Measurements from ENCODE around the gene HMX2. TPM values are rescaled to one million over a fixed set of nuclear protein-coding genes. Genes with fewer than 3 reads are reported as not detected.

HMX2 gene, protein sequence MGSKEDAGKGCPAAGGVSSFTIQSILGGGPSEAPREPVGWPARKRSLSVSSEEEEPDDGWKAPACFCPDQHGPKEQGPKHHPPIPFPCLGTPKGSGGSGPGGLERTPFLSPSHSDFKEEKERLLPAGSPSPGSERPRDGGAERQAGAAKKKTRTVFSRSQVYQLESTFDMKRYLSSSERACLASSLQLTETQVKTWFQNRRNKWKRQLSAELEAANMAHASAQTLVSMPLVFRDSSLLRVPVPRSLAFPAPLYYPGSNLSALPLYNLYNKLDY
- 1 to 10 TPM in 2 of 3 donors, under 1 TPM in 1; 0.62 to 1.5 (median 1.5) TPM for polyA plus RNA-seq (ENCODE audit: insufficient read length in 3 of 3)
- long read RNA-seq, donor 1 = 0 reads
- long read RNA-seq, donor 2 = 0 reads
- long read RNA-seq, donor 3 = 0 reads
- long read RNA-seq, donor 4 = 0 reads
- long read RNA-seq, donor 5 = 0 reads
- long read RNA-seq, donor 6 = 0 reads
- long read RNA-seq, donor 7 = 0 reads
- long read RNA-seq, donor 8 = 0 reads
- long read RNA-seq, donor 9 = 0 reads
- long read RNA-seq, donor 10 = 0 reads
- long read RNA-seq, donor 11 = 0 reads
- long read RNA-seq, donor 12 = 0 reads
- long read RNA-seq, donor 13 = 0 reads
- long read RNA-seq, donor 14 = 0 reads
- long read RNA-seq, donor 15 = 0 reads
- long read RNA-seq, donor 16 = 0 reads

GRCh38 chr10:123147635-123148413, at the start of gene HMX2:
Gene HMX2 (plus strand): TSS chr10:123148136. CDS start chr10:123148379, 243 bp downstream.
- DNase-seq (ENCODE audit: extremely low read depth in 1 of 11, low read depth in 9 of 11, low spot score in 4 of 11) = no peak

GRCh38 chr10:123100030-123100762, 47.7 kb upstream of the HMX2 start:
- DNase-seq (ENCODE audit: extremely low read depth in 1 of 11, low read depth in 9 of 11, low spot score in 4 of 11) = no peak

GRCh38 chr10:123101872-123102271, 46.1 kb upstream of the HMX2 start:
- no peak for DNase-seq (ENCODE audit: extremely low read depth in 1 of 11, low read depth in 9 of 11, low spot score in 4 of 11)

GRCh38 chr10:123102673-123103072, 45.3 kb upstream of the HMX2 start:
- DNase-seq (ENCODE audit: extremely low read depth in 1 of 11, low read depth in 9 of 11, low spot score in 4 of 11) = no peak

- DNase-seq (ENCODE audit: extremely low read depth in 1 of 11, low read depth in 9 of 11, low spot score in 4 of 11) = no peak
Observed at GRCh38 chr10:123103944-123104343, 44.0 kb upstream of the HMX2 start.

DNA sequence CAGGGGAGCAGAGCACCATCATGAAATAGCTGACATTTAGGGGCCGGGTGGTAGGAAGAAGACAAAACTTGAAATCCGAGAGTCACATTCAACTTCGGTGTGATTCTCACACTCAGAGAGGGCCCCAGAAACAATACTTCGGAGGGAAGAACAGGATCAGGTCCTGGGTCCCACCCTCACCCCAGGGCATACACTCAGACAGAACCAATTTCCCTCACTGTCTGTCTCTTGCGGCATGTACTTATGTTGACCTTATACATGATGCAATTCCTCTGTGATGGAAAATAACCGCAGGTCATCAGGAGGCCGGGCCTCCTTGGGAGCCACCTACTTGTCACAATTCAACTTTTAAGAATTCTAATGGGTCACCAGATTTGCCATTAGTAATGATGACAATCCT, 38.5 kb upstream of the HMX2 start:
- DNase-seq (ENCODE audit: extremely low read depth in 1 of 11, low read depth in 9 of 11, low spot score in 4 of 11) = no peak

- no peak for DNase-seq (ENCODE audit: extremely low read depth in 1 of 11, low read depth in 9 of 11, low spot score in 4 of 11)
Observed at GRCh38 chr10:123117644-123118417, 30.1 kb upstream of the HMX2 start.

GRCh38 chr10:123119081-123119480, 28.9 kb upstream of the HMX2 start:
- DNase-seq (ENCODE audit: extremely low read depth in 1 of 11, low read depth in 9 of 11, low spot score in 4 of 11) = no peak

GRCh38 chr10:123126246-123126645, 21.7 kb upstream of the HMX2 start:
- no peak for DNase-seq (ENCODE audit: extremely low read depth in 1 of 11, low read depth in 9 of 11, low spot score in 4 of 11)

DNA sequence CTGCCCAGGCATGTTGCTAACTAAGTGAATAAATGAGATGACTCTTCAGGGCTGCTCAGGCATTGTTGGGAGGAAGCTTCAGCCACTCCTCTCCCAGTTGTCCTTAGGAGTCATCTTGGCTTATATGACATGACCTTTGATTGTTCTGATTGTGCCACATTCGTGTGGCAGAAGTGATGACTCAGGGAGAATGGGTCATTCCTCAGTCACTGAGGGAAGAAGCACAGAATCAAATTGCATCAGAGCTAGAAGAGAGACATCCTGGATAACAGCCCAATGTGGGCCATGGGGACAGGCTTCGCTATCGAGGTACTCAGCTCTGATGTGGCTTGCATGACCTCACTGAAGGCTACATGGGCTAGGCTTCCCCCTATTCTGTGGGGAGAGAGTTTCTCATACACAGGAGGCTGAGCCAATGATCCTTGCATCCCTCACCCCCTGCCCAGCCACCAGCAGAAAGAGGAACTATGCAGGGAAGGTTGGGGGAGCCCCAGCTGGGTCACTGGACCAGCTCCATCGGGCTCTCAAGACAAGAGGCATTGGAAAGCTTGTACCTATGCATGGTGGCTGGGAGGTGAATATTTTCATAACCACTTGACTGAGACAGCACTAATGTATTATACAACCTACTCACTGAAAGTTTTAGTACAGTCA, 18.2 kb upstream of the HMX2 start:
- no peak for DNase-seq (ENCODE audit: extremely low read depth in 1 of 11, low read depth in 9 of 11, low spot score in 4 of 11)

GRCh38 chr10:123132576-123133477, 15.1 kb upstream of the HMX2 start:
- DNase-seq (ENCODE audit: extremely low read depth in 1 of 11, low read depth in 9 of 11, low spot score in 4 of 11) = peak in 10 of 11 donors; percentile 75 to 90 (median 84)

DNA sequence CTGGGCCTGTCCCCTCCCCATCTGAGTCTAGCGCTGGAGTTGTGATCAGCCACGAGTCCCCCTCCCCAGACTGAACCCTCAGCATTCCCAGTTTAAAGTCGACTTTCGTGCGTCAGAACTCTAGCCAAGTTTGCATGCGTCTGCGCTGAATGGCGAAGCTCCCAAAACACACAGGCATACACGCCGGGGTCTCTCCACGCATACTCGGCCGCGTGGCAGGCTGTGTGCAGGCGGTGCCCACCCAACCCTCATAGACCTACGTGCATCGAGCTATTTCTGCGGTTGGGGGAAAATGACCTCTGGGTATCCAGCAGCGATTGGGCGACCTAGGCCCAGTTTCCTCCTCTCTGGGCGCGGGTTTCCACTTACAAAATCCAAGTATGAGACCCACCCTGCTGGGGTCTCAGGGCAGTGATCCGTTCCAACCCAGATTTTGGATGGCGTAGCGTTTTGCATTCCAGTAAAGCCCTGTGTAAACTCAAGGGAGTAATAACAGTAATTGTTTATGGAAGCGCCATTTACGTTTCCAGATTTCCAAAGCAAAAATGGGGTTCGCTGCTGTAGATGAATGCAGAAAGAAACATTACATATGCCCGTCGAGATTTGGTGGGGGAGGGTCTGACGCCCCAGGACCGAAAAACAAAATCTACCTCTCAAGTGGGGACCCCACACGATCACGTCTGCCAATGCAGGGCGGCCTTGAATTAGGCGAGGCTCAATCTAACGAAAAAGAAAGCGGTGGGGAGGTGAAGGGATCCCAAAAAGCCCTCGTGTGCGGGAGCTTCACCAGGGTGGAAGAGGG, 14.2 kb upstream of the HMX2 start:
- no peak for DNase-seq (ENCODE audit: extremely low read depth in 1 of 11, low read depth in 9 of 11, low spot score in 4 of 11)

DNA sequence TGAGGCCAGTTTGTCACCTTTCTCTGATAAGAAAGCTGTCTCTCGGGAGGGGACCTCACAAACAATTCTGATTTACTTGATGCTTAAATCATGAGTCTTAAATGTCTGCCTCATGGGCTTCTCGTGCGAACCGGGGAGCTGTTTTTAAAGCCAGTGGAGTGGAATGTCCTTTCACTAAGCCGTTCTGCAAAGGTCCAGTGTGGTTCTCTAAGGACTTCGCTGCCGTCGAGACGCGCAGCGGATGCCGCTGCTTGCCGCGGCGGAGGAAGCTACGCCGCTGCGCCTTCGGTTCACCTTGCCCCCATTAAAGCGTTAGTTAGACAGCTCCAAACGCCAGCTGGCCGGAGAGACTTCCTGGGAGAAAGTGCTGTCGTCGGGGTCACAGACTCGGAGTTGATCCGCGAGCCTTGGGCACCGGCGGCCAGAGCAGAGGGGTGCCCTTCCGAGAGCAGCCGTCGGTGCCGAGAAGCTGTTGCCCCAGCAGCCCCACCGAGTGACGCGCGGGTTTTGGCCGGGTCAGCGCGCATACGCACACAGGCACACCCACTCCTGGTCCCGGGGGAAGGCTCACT, 13.5 kb upstream of the HMX2 start:
- no peak for DNase-seq (ENCODE audit: extremely low read depth in 1 of 11, low read depth in 9 of 11, low spot score in 4 of 11)

DNA sequence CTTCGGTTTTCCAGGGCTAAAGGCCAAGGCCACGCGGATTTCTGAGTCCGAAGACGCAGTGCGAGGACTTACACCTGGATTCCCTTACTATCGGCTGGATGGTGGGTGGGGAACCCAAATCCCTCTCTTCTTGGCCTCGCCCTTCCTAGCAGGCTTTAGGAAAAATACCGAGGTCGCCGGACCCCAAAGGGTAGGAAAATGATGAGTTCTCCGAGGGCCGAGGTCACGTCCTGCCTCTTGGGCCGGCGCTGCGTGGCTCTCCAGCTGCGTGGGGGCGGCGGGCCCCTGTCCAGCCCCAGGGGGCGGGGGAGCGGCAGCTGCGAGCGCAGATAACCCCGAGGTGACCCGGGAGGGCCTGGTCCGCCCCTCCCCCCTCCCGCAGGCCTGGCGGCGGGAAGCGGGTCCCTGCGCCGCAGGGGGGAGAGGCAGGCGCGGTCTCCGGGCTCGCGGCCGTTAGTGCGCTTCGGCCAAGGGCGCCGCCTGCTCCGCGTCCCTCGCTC, 13.0 kb upstream of the HMX2 start:
- DNase-seq (ENCODE audit: extremely low read depth in 1 of 11, low read depth in 9 of 11, low spot score in 4 of 11) = no peak

DNA sequence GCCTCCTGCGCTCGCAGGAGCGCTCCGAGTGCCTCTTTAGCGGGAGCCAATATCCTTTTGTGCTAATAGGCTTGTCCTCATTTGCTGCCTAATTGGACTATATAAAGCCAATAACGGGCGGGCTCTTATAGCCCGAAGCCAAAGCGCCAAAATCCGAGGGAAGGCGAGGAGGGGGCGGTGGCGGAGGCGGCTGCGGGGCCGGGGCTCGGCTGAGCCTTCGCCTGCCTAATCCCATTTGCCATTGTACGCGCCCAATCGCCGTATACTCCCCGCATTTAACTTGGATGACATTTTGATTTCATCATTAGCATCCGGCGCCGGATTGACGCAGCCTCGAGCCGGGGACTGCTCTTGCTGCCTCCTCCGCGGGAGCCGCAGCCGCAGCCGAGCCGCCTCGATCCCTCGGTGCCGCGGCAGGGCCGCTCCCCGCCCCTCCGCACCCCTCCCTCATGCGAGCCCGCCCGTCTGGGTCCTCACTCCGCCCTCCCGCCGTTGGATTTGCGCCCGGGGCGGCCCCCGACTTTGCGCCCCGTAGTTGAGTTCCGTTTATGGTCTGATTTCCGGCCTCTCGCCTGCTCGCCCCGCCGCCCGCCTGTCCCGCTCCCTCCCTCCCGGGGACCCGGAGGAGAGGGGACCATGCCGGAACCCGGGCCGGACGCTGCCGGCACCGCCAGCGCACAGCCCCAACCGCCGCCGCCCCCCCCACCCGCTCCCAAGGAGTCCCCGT, 12.4 kb upstream of the HMX2 start, which contains the start of gene HMX3:
TSS of gene HMX3 (plus strand) at position 556 of the 727 bp plus-strand sequence. CDS start at position 637, 81 bp downstream.
- no peak for DNase-seq (ENCODE audit: extremely low read depth in 1 of 11, low read depth in 9 of 11, low spot score in 4 of 11)
